ENCODE measurements around the gene LYPLA2. TPM values are rescaled to one million over a fixed set of nuclear protein-coding genes. Genes with fewer than 3 reads are reported as not detected.

LYPLA2 gene
- polyA plus RNA-seq, 1 experiment: 51.9 TPM

DNA sequence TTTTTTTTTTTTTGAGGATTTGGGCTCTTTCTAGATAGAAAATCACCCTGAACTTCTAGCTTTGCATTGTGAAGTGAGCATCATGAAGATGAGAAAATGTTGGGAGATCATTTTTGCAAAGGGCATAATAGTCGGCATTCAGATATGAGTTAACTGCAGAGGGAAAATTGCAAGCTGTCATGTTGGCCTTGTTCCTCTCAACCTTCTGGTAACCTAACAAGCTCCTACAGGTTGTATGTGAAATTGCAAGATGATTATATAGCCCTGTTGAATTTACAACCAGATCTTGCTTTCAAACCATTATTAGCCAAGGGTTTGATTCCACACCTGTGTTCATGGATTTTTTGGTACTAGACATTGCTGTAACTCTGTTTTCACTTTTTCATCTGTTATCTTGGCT lies 45.4 kb upstream of the LYPLA2 start:
- Histone ChIP-seq H3K4me3 (ENCODE audit: low read depth, low read length) (no peak overlapping the region), H3K36me3 (ENCODE audit: control insufficient read depth, insufficient read depth, low read length) (no peaks in the 10 kb centered on the region), H3K27me3 (ENCODE audit: control insufficient read depth, insufficient read depth, low read length) (no peaks in the 10 kb centered on the region)
- ChIA-PET POLR2A (interaction anchor here (0.7 kb wide), 2 partner anchors 13 to 664 kb away, joined by 3 to 5 read pairs; no protein-coding TSS in a partner anchor), CTCF (interaction anchor here (0.7 to 3.3 kb wide), 8 partner anchors 10 to 200 kb away, joined by 3 to 14 read pairs (median 3); partner anchors contain the start of gene RPL11)
- TF ChIP-seq, protein P1, sequence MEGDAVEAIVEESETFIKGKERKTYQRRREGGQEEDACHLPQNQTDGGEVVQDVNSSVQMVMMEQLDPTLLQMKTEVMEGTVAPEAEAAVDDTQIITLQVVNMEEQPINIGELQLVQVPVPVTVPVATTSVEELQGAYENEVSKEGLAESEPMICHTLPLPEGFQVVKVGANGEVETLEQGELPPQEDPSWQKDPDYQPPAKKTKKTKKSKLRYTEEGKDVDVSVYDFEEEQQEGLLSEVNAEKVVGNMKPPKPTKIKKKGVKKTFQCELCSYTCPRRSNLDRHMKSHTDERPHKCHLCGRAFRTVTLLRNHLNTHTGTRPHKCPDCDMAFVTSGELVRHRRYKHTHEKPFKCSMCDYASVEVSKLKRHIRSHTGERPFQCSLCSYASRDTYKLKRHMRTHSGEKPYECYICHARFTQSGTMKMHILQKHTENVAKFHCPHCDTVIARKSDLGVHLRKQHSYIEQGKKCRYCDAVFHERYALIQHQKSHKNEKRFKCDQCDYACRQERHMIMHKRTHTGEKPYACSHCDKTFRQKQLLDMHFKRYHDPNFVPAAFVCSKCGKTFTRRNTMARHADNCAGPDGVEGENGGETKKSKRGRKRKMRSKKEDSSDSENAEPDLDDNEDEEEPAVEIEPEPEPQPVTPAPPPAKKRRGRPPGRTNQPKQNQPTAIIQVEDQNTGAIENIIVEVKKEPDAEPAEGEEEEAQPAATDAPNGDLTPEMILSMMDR (IDR thresholded peaks at IDR 0.05; ENCODE audit: insufficient read depth, low read depth, low read length): peak; percentile 43
- DNase-seq (ENCODE audit: low read depth): no peak

DNA sequence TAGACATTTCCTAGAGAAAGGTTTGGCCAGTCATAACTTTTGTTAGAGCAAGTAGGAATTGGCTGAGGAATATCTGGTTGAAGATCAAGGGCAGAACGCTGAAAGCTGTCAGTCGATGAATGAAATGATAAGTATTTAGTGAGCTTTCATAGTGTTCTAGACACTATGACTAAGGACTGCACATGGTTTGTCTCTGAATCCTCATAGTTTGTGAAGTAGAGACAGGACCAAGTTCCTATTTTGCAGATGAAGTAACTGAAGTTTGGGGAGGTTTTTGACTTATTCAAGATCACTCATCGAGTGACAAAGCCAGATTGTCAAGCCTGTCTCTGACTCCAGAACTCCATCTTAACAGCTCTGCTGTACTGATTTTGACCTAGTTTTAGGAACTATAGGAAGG lies 42.9 kb upstream of the LYPLA2 start:
- no peak for DNase-seq (ENCODE audit: low read depth)
- no peaks in the 10 kb centered on the region for H3K27me3 ChIP-seq (ENCODE audit: control insufficient read depth, insufficient read depth, low read length)
- POLR2A ChIA-PET: no interaction called here
- H3K36me3 ChIP-seq (ENCODE audit: control insufficient read depth, insufficient read depth, low read length): peaks cover 14% of the 10 kb centered on the region
- TF ChIP-seq, protein P1 (IDR thresholded peaks at IDR 0.05; ENCODE audit: insufficient read depth, low read depth, low read length): no peak
- no peak overlapping the region for H3K4me3 ChIP-seq (ENCODE audit: low read depth, low read length)
- CTCF ChIA-PET: interaction anchor here (1.1 to 1.7 kb wide), 3 partner anchors 16 to 90 kb away, joined by 3 to 4 read pairs (median 3); no protein-coding TSS in a partner anchor

DNA sequence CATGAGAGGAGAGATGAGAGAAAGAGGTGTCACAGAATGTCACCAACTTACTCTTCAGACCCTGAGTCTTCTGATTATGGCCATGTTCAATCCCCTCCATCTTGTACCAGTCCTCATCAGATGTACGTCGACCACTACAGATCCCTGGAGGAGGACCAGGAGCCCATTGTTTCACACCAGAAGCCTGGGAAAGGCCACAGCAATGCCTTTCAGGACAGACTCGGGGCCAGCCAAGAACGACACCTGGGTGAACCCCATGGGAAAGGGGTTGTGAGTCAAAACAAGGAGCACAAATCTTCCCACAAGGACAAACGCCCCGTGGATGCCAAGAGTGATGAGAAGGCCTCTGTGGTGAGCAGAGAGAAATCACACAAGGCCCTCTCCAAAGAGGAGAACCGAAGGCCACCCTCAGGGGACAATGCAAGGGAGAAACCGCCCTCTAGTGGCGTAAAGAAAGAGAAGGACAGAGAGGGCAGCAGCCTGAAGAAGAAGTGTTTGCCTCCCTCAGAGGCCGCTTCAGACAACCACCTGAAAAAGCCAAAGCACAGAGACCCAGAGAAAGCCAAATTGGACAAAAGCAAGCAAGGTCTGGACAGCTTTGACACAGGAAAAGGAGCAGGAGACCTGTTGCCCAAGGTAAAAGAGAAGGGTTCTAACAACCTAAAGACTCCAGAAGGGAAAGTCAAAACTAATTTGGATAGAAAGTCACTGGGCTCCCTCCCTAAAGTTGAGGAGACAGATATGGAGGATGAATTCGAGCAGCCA lies 39.7 kb upstream of the LYPLA2 start:
- no peak for DNase-seq (ENCODE audit: low read depth)
- H3K27me3 ChIP-seq (ENCODE audit: control insufficient read depth, insufficient read depth, low read length): no peaks in the 10 kb centered on the region
- H3K36me3 ChIP-seq (ENCODE audit: control insufficient read depth, insufficient read depth, low read length): peaks cover 34% of the 10 kb centered on the region
- TF ChIP-seq, protein P1 (IDR thresholded peaks at IDR 0.05; ENCODE audit: insufficient read depth, low read depth, low read length): peak; percentile 79
- CTCF ChIA-PET: interaction anchor here (0.8 to 1.3 kb wide), 4 partner anchors 16 to 69 kb away, joined by 3 to 8 read pairs (median 4); partner anchors contain the start of genes PITHD1 and RPL11
- H3K4me3 ChIP-seq (ENCODE audit: low read depth, low read length): no peak overlapping the region
- POLR2A ChIA-PET: no interaction called here

DNA sequence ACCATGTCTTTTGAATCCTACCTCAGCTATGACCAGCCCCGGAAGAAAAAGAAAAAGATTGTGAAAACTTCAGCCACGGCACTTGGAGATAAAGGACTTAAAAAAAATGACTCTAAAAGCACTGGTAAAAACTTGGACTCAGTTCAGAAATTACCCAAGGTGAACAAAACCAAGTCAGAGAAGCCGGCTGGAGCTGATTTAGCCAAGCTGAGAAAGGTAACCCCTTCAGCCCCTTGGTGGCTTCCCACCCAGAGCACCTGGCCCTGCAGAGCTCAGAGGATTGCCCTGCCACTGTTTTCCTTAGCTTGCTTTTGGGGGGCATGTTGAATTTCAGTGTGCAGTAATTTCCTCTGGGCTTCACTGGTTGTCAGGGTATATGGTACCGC lies 39.1 kb upstream of the LYPLA2 start:
- Histone ChIP-seq H3K4me3 (ENCODE audit: low read depth, low read length) (no peak overlapping the region), H3K36me3 (ENCODE audit: control insufficient read depth, insufficient read depth, low read length) (peaks cover 38% of the 10 kb centered on the region), H3K27me3 (ENCODE audit: control insufficient read depth, insufficient read depth, low read length) (no peaks in the 10 kb centered on the region)
- POLR2A ChIA-PET: no interaction called here
- no peak for DNase-seq (ENCODE audit: low read depth)
- TF ChIP-seq, protein P1 (IDR thresholded peaks at IDR 0.05; ENCODE audit: insufficient read depth, low read depth, low read length): no peak
- CTCF ChIA-PET: interaction anchor here (0.8 to 1.3 kb wide), 4 partner anchors 17 to 70 kb away, joined by 3 to 8 read pairs (median 4); partner anchors contain the start of genes PITHD1 and RPL11

DNA sequence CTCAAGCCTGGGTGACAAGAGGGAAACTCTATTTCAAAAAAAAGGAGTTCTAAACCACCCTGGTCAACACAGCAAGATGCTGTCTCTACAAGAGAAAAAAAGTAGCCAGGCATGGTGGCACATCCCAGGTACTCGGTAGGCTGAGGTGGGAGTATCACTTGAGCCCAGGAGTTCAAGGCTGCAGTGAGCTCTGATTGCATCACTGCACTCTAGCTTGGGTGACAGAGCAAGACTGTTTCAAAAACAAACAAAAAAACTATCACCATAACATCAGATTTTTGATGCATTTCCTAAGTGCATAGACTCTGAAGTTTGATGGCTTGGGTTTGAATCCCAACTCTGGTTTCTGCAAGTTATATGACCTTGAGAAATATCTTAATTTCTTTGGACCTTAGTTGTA lies 38.0 kb upstream of the LYPLA2 start:
- H3K27me3 ChIP-seq (ENCODE audit: control insufficient read depth, insufficient read depth, low read length): no peaks in the 10 kb centered on the region
- TF ChIP-seq, protein P1 (IDR thresholded peaks at IDR 0.05; ENCODE audit: insufficient read depth, low read depth, low read length): no peak
- POLR2A ChIA-PET: no interaction called here
- no peak overlapping the region for H3K4me3 ChIP-seq (ENCODE audit: low read depth, low read length)
- no peak for DNase-seq (ENCODE audit: low read depth)
- peaks cover 41% of the 10 kb centered on the region for H3K36me3 ChIP-seq (ENCODE audit: control insufficient read depth, insufficient read depth, low read length)
- CTCF ChIA-PET: no interaction called here
